Mucosa of descending colon (tissue), 3 donors: ENCODE results near the gene AGO4. TPM values are rescaled to one million over a fixed set of nuclear protein-coding genes. Genes with fewer than 3 reads are reported as not detected.

Source experiments
- ATAC-seq: fragments of 200-7000 bp; cut with Tn5 transposase; one replicate; pipeline ENCODE4 v1.9.1; 2020; ENCODE audit warnings: mild to moderate bottlenecking, moderate library complexity
- DNase-seq, 3 donors: peaks; one replicate each; pipeline ENCODE4 v3.0.0-alpha.2; 2020
- H3K36me3 ChIP-seq: fragments of 200-600 bp; one replicate; pipeline ENCODE4 v1.8.0; 2021; ENCODE audit warnings: low read depth, mild to moderate bottlenecking
- H3K4me1 ChIP-seq: fragments of 200-600 bp; one replicate; pipeline ENCODE4 v1.8.0; 2021; ENCODE audit warnings: low read depth, mild to moderate bottlenecking
- H3K4me3 ChIP-seq: fragments of 200-600 bp; one replicate; pipeline ENCODE4 v1.8.0; 2021; ENCODE audit warnings: mild to moderate bottlenecking
- H3K9me3 ChIP-seq: fragments of 200-600 bp; one replicate; pipeline ENCODE4 v1.8.0; 2021; ENCODE audit warnings: mild to moderate bottlenecking
- intact Hi-C, 2 donors: fragments of 100-400 bp; cut with DNase I in 1 of 2; cut with micrococcal nuclease in 1 of 2; formaldehyde crosslinking; loops; one replicate each; pipeline versions ENCODE4 v1.11.0 to v1.11.1; 2022; cut with DNase I, micrococcal nuclease
- total RNA-seq, 3 donors: library from RNA; stranded (reverse); fragmentation: NEBNext Ultra II Directional in 2 of 3; extraction: Animal tissue kit (Norgen Biotek cat#: 25700) in 2 of 3; gene quantifications; one replicate each; pipeline versions ENCODE4 v1.2.1 to v1.2.4, GENCODE V29; 2021 to 2023
- TF ChIP-seq, protein P1 (sequence below): fragments of 200-600 bp; IDR thresholded peaks from one replicate; pipeline ENCODE4 v1.8.0; 2022; ENCODE audit warnings: antibody characterized with exemption, mild to moderate bottlenecking
- donor health status: DM: no; HTN: no; CAD: no; lungs with moderate emphysema.
- donor health status: DM: no; HTN: no; CAD: no.
- donor health status: DM: no; HTN: yes; CAD: no.

AGO4 gene
- total RNA-seq, 3 donors from 2014 or later, result 9.9 to 20.0 (median 18.2) TPM

DNA sequence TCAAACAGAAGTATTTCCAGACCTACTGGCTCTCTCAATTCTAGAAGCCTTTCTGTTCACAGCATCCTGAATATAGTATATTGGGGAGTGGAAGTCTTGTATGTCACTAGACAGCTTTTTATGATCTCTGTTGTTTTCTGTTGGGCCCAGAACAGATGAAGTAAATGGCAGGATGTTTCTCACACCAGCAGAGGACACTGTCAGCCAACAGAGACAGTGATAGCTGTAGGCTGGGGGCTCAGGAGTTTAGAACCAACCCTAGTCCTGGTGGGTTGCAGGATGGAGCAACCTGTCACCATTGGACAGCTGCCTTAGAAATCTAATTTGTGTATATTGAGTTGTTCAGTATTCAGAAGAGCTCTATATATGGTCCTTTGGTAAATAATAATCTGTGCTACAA, 92.1 kb downstream of the AGO4 start:
- Histone ChIP-seq H3K36me3 (peaks cover 4% of the 10 kb centered on the region), H3K9me3 (no peaks in the 10 kb centered on the region), H3K4me1 (no peaks in the 10 kb centered on the region), H3K4me3 (no peak overlapping the region)
- no peak for ATAC-seq
- DNase-seq, result no peak
- TF ChIP-seq, protein P1, sequence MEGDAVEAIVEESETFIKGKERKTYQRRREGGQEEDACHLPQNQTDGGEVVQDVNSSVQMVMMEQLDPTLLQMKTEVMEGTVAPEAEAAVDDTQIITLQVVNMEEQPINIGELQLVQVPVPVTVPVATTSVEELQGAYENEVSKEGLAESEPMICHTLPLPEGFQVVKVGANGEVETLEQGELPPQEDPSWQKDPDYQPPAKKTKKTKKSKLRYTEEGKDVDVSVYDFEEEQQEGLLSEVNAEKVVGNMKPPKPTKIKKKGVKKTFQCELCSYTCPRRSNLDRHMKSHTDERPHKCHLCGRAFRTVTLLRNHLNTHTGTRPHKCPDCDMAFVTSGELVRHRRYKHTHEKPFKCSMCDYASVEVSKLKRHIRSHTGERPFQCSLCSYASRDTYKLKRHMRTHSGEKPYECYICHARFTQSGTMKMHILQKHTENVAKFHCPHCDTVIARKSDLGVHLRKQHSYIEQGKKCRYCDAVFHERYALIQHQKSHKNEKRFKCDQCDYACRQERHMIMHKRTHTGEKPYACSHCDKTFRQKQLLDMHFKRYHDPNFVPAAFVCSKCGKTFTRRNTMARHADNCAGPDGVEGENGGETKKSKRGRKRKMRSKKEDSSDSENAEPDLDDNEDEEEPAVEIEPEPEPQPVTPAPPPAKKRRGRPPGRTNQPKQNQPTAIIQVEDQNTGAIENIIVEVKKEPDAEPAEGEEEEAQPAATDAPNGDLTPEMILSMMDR, result no peak
- intact Hi-C loops, result no loop called here

- peaks cover 4% of the 10 kb centered on the region for H3K36me3 ChIP-seq
- no peak for DNase-seq
- H3K4me3 ChIP-seq, result no peak overlapping the region
- no peaks in the 10 kb centered on the region for H3K4me1 ChIP-seq
- intact Hi-C loops, result no loop called here
- TF ChIP-seq, protein P1, result no peak
- H3K9me3 ChIP-seq, result no peaks in the 10 kb centered on the region
- ATAC-seq, result no peak
Measured at GRCh38 chr1:35901235-35901634, 93.4 kb downstream of the AGO4 start.

- no peaks in the 10 kb centered on the region for H3K4me1 ChIP-seq
- peaks cover 4% of the 10 kb centered on the region for H3K36me3 ChIP-seq
- TF ChIP-seq, protein P1, result no peak
- intact Hi-C loops, result no loop called here
- H3K4me3 ChIP-seq, result no peak overlapping the region
- no peaks in the 10 kb centered on the region for H3K9me3 ChIP-seq
- DNase-seq (no peak), ATAC-seq (no peak)
Measured at GRCh38 chr1:35902671-35903070, 94.9 kb downstream of the AGO4 start.

Other genes starting within 250 kb of the AGO4 start
- gene TFAP2E, start 234.7 kb upstream of the AGO4 start, total RNA-seq, result under 1 TPM; 0.27 to 0.79 (median 0.67) TPM
- gene PSMB2, start 166.5 kb upstream of the AGO4 start, total RNA-seq, result 10 to 100 TPM; 34.8 to 62.9 (median 39.7) TPM
- gene C1orf216, start 89.1 kb upstream of the AGO4 start, total RNA-seq, result 10 to 100 TPM in 1 of 3 donors, 1 to 10 TPM in 1, under 1 TPM in 1; 0.87 to 23.1 (median 3.9) TPM
- 1 to 10 TPM; 1.4 to 8.6 (median 2.3) TPM for gene CLSPN, start 38.0 kb upstream of the AGO4 start, total RNA-seq
- 10 to 100 TPM; 28.6 to 32.0 (median 29.4) TPM for gene AGO1, start 75.2 kb downstream of the AGO4 start, total RNA-seq
- 10 to 100 TPM; 16.6 to 34.5 (median 16.9) TPM for gene AGO3, start 123.1 kb downstream of the AGO4 start, total RNA-seq